ENCODE results near the gene MRPL48. TPM values are rescaled to one million over a fixed set of nuclear protein-coding genes. Genes with fewer than 3 reads are reported as not detected.
A peak's percentile ranks its signal among the peaks of the same experiment; 100 is the strongest.

MRPL48 gene
- polyA plus RNA-seq, 2 donors, result 26.2 to 31.3 TPM

GRCh38 chr11:73752903-73753302, 34.8 kb upstream of the MRPL48 start:
- H3K4me3 ChIP-seq (ENCODE audit: low read depth in 1 of 2, low read length in 2 of 2), result no peak overlapping the region
- H3K4me1 ChIP-seq (ENCODE audit: control insufficient read depth in 2 of 2, insufficient read depth in 2 of 2, low read length in 1 of 2), result no peaks in the 10 kb centered on the region
- H3K27ac ChIP-seq (ENCODE audit: low read depth in 2 of 2, low read length in 1 of 2), result no peak overlapping the region
- H3K27me3 ChIP-seq (ENCODE audit: control insufficient read depth in 1 of 2, insufficient read depth in 2 of 2, low read length in 2 of 2), result no peaks in the 10 kb centered on the region
- no peaks in the 10 kb centered on the region for H3K36me3 ChIP-seq (ENCODE audit: control insufficient read depth in 2 of 2, insufficient read depth in 2 of 2, low read length in 1 of 2)
- 75 to 78% methylated on average over 7 of the region's 7 CpGs for WGBS, 2 donors
- no peaks in the 10 kb centered on the region for H3K9me3 ChIP-seq (ENCODE audit: control insufficient read depth in 2 of 2, insufficient read depth in 1 of 2, low read depth in 1 of 2, low read length in 1 of 2)

GRCh38 chr11:73753938-73754337, 33.7 kb upstream of the MRPL48 start:
- no peaks in the 10 kb centered on the region for H3K9me3 ChIP-seq (ENCODE audit: control insufficient read depth in 2 of 2, insufficient read depth in 1 of 2, low read depth in 1 of 2, low read length in 1 of 2)
- H3K4me3 ChIP-seq (ENCODE audit: low read depth in 1 of 2, low read length in 2 of 2), result no peak overlapping the region
- H3K27me3 ChIP-seq (ENCODE audit: control insufficient read depth in 1 of 2, insufficient read depth in 2 of 2, low read length in 2 of 2), result no peaks in the 10 kb centered on the region
- no peaks in the 10 kb centered on the region for H3K36me3 ChIP-seq (ENCODE audit: control insufficient read depth in 2 of 2, insufficient read depth in 2 of 2, low read length in 1 of 2)
- H3K27ac ChIP-seq (ENCODE audit: low read depth in 2 of 2, low read length in 1 of 2), result no peak overlapping the region
- H3K4me1 ChIP-seq (ENCODE audit: control insufficient read depth in 2 of 2, insufficient read depth in 2 of 2, low read length in 1 of 2), result no peaks in the 10 kb centered on the region
- WGBS, 2 donors, result 90% methylated on average over 1 of the region's 1 CpG

GRCh38 chr11:73755670-73756069, 32.0 kb upstream of the MRPL48 start:
- Histone ChIP-seq H3K27me3 (ENCODE audit: control insufficient read depth in 1 of 2, insufficient read depth in 2 of 2, low read length in 2 of 2) (no peaks in the 10 kb centered on the region), H3K27ac (ENCODE audit: low read depth in 2 of 2, low read length in 1 of 2) (no peak overlapping the region), H3K36me3 (ENCODE audit: control insufficient read depth in 2 of 2, insufficient read depth in 2 of 2, low read length in 1 of 2) (no peaks in the 10 kb centered on the region), H3K4me1 (ENCODE audit: control insufficient read depth in 2 of 2, insufficient read depth in 2 of 2, low read length in 1 of 2) (no peaks in the 10 kb centered on the region), H3K9me3 (ENCODE audit: control insufficient read depth in 2 of 2, insufficient read depth in 1 of 2, low read depth in 1 of 2, low read length in 1 of 2) (no peaks in the 10 kb centered on the region), H3K4me3 (ENCODE audit: low read depth in 1 of 2, low read length in 2 of 2) (no peak overlapping the region)

GRCh38 chr11:73757598-73757997, 30.1 kb upstream of the MRPL48 start:
- Histone ChIP-seq H3K9me3 (ENCODE audit: control insufficient read depth in 2 of 2, insufficient read depth in 1 of 2, low read depth in 1 of 2, low read length in 1 of 2) (no peaks in the 10 kb centered on the region), H3K36me3 (ENCODE audit: control insufficient read depth in 2 of 2, insufficient read depth in 2 of 2, low read length in 1 of 2) (no peaks in the 10 kb centered on the region), H3K4me3 (ENCODE audit: low read depth in 1 of 2, low read length in 2 of 2) (no peak overlapping the region), H3K27me3 (ENCODE audit: control insufficient read depth in 1 of 2, insufficient read depth in 2 of 2, low read length in 2 of 2) (no peaks in the 10 kb centered on the region), H3K27ac (ENCODE audit: low read depth in 2 of 2, low read length in 1 of 2) (no peak overlapping the region), H3K4me1 (ENCODE audit: control insufficient read depth in 2 of 2, insufficient read depth in 2 of 2, low read length in 1 of 2) (peaks cover 0 to 2% of the 10 kb centered on the region in 2 donors)
- 56 to 74% methylated on average over 5 of the region's 5 CpGs for WGBS, 2 donors

GRCh38 chr11:73758451-73758850, 29.2 kb upstream of the MRPL48 start:
- no peaks in the 10 kb centered on the region for H3K9me3 ChIP-seq (ENCODE audit: control insufficient read depth in 2 of 2, insufficient read depth in 1 of 2, low read depth in 1 of 2, low read length in 1 of 2)
- peak overlapping the region in 1 of 2 donors; percentile 87 for H3K4me3 ChIP-seq (ENCODE audit: low read depth in 1 of 2, low read length in 2 of 2)
- no peaks in the 10 kb centered on the region for H3K36me3 ChIP-seq (ENCODE audit: control insufficient read depth in 2 of 2, insufficient read depth in 2 of 2, low read length in 1 of 2)
- WGBS, 2 donors, result 31 to 43% methylated on average over 1 of the region's 1 CpG
- H3K27me3 ChIP-seq (ENCODE audit: control insufficient read depth in 1 of 2, insufficient read depth in 2 of 2, low read length in 2 of 2), result no peaks in the 10 kb centered on the region
- H3K4me1 ChIP-seq (ENCODE audit: control insufficient read depth in 2 of 2, insufficient read depth in 2 of 2, low read length in 1 of 2), result peaks cover 0 to 2% of the 10 kb centered on the region in 2 donors
- H3K27ac ChIP-seq (ENCODE audit: low read depth in 2 of 2, low read length in 1 of 2), result no peak overlapping the region

- H3K4me1 ChIP-seq (ENCODE audit: control insufficient read depth in 2 of 2, insufficient read depth in 2 of 2, low read length in 1 of 2), result peaks cover 0 to 2% of the 10 kb centered on the region in 2 donors
Measured at GRCh38 chr11:73759610-73760134, 28.0 kb upstream of the MRPL48 start.

GRCh38 chr11:73760135-73760678, 27.5 kb upstream of the MRPL48 start:
- H3K27ac ChIP-seq (ENCODE audit: low read depth in 2 of 2, low read length in 1 of 2), result peak overlapping the region; percentile 95 to 96
- no peaks in the 10 kb centered on the region for H3K27me3 ChIP-seq (ENCODE audit: control insufficient read depth in 1 of 2, insufficient read depth in 2 of 2, low read length in 2 of 2)
- peaks cover 0 to 2% of the 10 kb centered on the region in 2 donors for H3K4me1 ChIP-seq (ENCODE audit: control insufficient read depth in 2 of 2, insufficient read depth in 2 of 2, low read length in 1 of 2)
- no peaks in the 10 kb centered on the region for H3K36me3 ChIP-seq (ENCODE audit: control insufficient read depth in 2 of 2, insufficient read depth in 2 of 2, low read length in 1 of 2)
- 0 to 1% methylated on average over 35 to 44 of the region's 44 CpGs for WGBS, 2 donors
- H3K9me3 ChIP-seq (ENCODE audit: control insufficient read depth in 2 of 2, insufficient read depth in 1 of 2, low read depth in 1 of 2, low read length in 1 of 2), result no peaks in the 10 kb centered on the region
- H3K4me3 ChIP-seq (ENCODE audit: low read depth in 1 of 2, low read length in 2 of 2), result peak overlapping the region; percentile 87 to 93

More at GRCh38 chr11:73759610-73760134, 28.0 kb upstream of the MRPL48 start:
- H3K4me3 ChIP-seq (ENCODE audit: low read depth in 1 of 2, low read length in 2 of 2), result peak overlapping the region; percentile 87 to 93
- peak overlapping the region; percentile 95 to 96 for H3K27ac ChIP-seq (ENCODE audit: low read depth in 2 of 2, low read length in 1 of 2)
- no peaks in the 10 kb centered on the region for H3K36me3 ChIP-seq (ENCODE audit: control insufficient read depth in 2 of 2, insufficient read depth in 2 of 2, low read length in 1 of 2)
- H3K9me3 ChIP-seq (ENCODE audit: control insufficient read depth in 2 of 2, insufficient read depth in 1 of 2, low read depth in 1 of 2, low read length in 1 of 2), result no peaks in the 10 kb centered on the region
- WGBS, 2 donors, result 1% methylated on average over 8 of the region's 8 CpGs
- H3K27me3 ChIP-seq (ENCODE audit: control insufficient read depth in 1 of 2, insufficient read depth in 2 of 2, low read length in 2 of 2), result no peaks in the 10 kb centered on the region

- Histone ChIP-seq H3K4me3 (ENCODE audit: low read depth in 1 of 2, low read length in 2 of 2) (peak within 1 kb of the TSS; percentile 87 to 93), H3K27me3 (ENCODE audit: control insufficient read depth in 1 of 2, insufficient read depth in 2 of 2, low read length in 2 of 2) (no peaks in the 10 kb centered on the region), H3K4me1 (ENCODE audit: control insufficient read depth in 2 of 2, insufficient read depth in 2 of 2, low read length in 1 of 2) (peaks cover 0 to 2% of the 10 kb centered on the region in 2 donors), H3K9me3 (ENCODE audit: control insufficient read depth in 2 of 2, insufficient read depth in 1 of 2, low read depth in 1 of 2, low read length in 1 of 2) (no peaks in the 10 kb centered on the region), H3K27ac (ENCODE audit: low read depth in 2 of 2, low read length in 1 of 2) (peak within 1 kb of the TSS; percentile 95 to 96), H3K36me3 (ENCODE audit: control insufficient read depth in 2 of 2, insufficient read depth in 2 of 2, low read length in 1 of 2) (no peaks in the 10 kb centered on the region)
- WGBS, 2 donors, result 0 to 1% methylated on average over 72 to 74 of the region's 74 CpGs
Measured at GRCh38 chr11:73760679-73761402, 26.8 kb upstream of the MRPL48 start, which contains the start of gene RAB6A. Gene RAB6A, minus strand, starts transcription at chr11:73761074. Its CDS starts 439 bp downstream, at chr11:73760635.

GRCh38 chr11:73761403-73761945, 26.2 kb upstream of the MRPL48 start:
- whole genome bisulfite sequencing, 2 donors, result 47 to 49% methylated on average over 16 of the region's 16 CpGs

More at GRCh38 chr11:73761403-73761945, 26.2 kb upstream of the MRPL48 start:
- peaks cover 0 to 2% of the 10 kb centered on the region in 2 donors for H3K4me1 ChIP-seq (ENCODE audit: control insufficient read depth in 2 of 2, insufficient read depth in 2 of 2, low read length in 1 of 2)
- H3K27ac ChIP-seq (ENCODE audit: low read depth in 2 of 2, low read length in 1 of 2), result peak overlapping the region; percentile 83 to 96
- H3K9me3 ChIP-seq (ENCODE audit: control insufficient read depth in 2 of 2, insufficient read depth in 1 of 2, low read depth in 1 of 2, low read length in 1 of 2), result no peaks in the 10 kb centered on the region
- no peaks in the 10 kb centered on the region for H3K27me3 ChIP-seq (ENCODE audit: control insufficient read depth in 1 of 2, insufficient read depth in 2 of 2, low read length in 2 of 2)
- H3K36me3 ChIP-seq (ENCODE audit: control insufficient read depth in 2 of 2, insufficient read depth in 2 of 2, low read length in 1 of 2), result no peaks in the 10 kb centered on the region
- H3K4me3 ChIP-seq (ENCODE audit: low read depth in 1 of 2, low read length in 2 of 2), result peak overlapping the region in 1 of 2 donors; percentile 38

Data from esophagus (tissue), 2 donors.